GM10266 (cell line): ENCODE data around the gene PTH2.

Experiments used
- DNase-seq: peaks from one replicate; pipeline ENCODE4 v3.0.0; 2012; ENCODE audit errors: extremely low spot score
- CTCF ChIP-seq: IDR thresholded peaks from 2 replicates; pipeline ENCODE4 v1.5.1; 2012; ENCODE audit warnings: mild to moderate bottlenecking, low read depth; ENCODE audit not compliant: control insufficient read depth, insufficient read depth; ENCODE audit errors: missing control alignments

PTH2 gene

GRCh38 chr19:49423071-49423984 lies at the start of gene PTH2:
TSS of gene PTH2 (minus strand) at chr19:49423441. CDS start at chr19:49423339, 102 bp downstream.
- TF ChIP-seq CTCF, result no peak
- no peak for DNase-seq

GRCh38 chr19:49472936-49473335 lies 49.7 kb upstream of the PTH2 start:
- no peak for DNase-seq
- no peak for TF ChIP-seq CTCF

DNA sequence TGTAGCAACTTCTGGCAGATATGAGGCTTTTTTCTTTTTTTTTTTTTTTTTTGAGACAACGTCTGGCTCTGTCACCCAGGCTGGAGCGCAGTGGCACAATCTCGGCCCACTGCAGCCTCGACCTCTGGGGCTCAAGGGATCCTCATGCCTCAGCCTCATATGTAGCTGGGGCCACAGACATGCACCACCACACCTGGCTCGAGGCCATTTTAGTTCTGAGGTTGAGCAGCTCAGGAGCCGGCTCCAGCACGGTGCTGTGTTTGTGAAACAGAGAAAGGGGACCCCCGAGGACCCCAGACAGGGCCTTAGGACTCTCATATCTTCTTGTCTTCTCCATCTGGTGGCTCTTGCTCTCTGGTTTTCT lies 47.4 kb upstream of the PTH2 start:
- no peak for DNase-seq
- no peak for TF ChIP-seq CTCF

- DNase-seq, result peak; percentile 89
- peak; percentile 88 for TF ChIP-seq CTCF
Observed at GRCh38 chr19:49469828-49470614, 46.8 kb upstream of the PTH2 start.

DNA sequence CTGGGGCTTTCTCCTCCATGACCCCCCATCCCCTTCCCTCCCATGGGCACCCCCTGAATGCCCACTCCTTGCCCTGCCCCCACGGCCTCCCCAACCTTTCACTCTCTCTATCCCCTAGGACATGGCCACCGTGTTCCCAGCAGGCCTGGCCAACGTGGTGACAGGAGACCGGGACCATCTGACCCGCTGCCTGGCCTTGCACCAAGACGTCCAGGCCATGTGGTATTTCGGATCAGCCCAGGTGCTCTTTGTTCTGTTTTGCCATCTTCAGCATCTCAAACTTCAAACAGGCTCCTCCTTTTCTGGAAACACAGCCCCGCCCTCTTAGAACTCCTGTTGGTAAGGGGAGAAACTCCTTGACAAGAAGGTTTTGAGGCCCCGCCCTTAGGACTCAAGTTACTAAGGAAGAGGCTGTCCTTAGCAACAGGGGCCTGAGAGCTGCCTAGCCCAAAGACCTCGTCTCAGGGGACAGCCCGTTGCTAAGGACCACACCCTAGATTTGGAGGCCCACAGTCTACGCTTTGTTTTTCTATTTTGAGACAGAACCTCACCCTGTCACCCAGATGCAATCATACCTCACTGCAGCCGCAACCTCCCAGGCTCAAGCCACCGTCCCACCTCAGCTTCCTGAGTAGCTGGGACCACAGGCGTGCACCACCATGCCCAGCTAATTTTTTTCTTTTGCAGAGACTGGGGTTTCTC lies 45.7 kb upstream of the PTH2 start:
- DNase-seq, result peak; percentile 94
- TF ChIP-seq CTCF, result no peak

- TF ChIP-seq CTCF, result no peak
- DNase-seq, result no peak
Observed at GRCh38 chr19:49468199-49468598, 45.0 kb upstream of the PTH2 start.
